IMR-90 (cell line): ENCODE measurements around the gene CEACAM20. TPM values are rescaled to one million over a fixed set of nuclear protein-coding genes. Genes with fewer than 3 reads are reported as not detected.

Source experiments
- ATAC-seq: fragments of 200-7000 bp; cut with Tn5 transposase; 2 replicates; pipeline ENCODE4 v1.9.1; 2020; ENCODE audit warnings: low read depth, mild to moderate bottlenecking, moderate library complexity
- BruUV-seq: library from RNA; stranded (reverse); fragments of 400-500 nt; replicated peaks from 2 replicates; lab custom pipeline; 2021; lab: Mats Ljungman, UMichigan
- CTCF ChIA-PET: fragments of 300-600 bp; formaldehyde crosslinking; extraction: SDS; loops from one replicate; lab custom pipeline; 2021; ENCODE audit warnings: antibody characterized with exemption; lab: Yijun Ruan, JAX
- POLR2A ChIA-PET: fragments of 300-600 bp; sonication (Branson Sonifier 250); formaldehyde crosslinking; loops from one replicate; lab custom pipeline; 2022; ENCODE audit warnings: antibody characterized with exemption; ENCODE audit not compliant: unreplicated experiment; lab: Charles Lee
- DNase-seq: peaks from one replicate; pipeline ENCODE4 v3.0.0; 2013
- H2AFZ ChIP-seq: replicated peaks from 2 replicates; pipeline ENCODE3; 2013; ENCODE audit warnings: low read length, mild to moderate bottlenecking; ENCODE audit not compliant: poor library complexity
- H2AK5ac ChIP-seq: 2 replicates; pipeline ENCODE4 v1.6.1; 2013; ENCODE audit warnings: low read depth, low read length, inconsistent platforms
- H2AK9ac ChIP-seq: replicated peaks from 2 replicates; pipeline ENCODE3; 2013; ENCODE audit warnings: mild to moderate bottlenecking, low read depth, low read length, moderate library complexity; ENCODE audit not compliant: poor library complexity
- H2BK120ac ChIP-seq: 2 replicates; pipeline ENCODE4 v1.6.1; 2013; ENCODE audit warnings: low read depth, low read length, inconsistent platforms
- H2BK15ac ChIP-seq: 3 replicates; pipeline ENCODE4 v1.6.1; 2013; ENCODE audit warnings: low read depth, low read length, inconsistent platforms
- H2BK20ac ChIP-seq: 2 replicates; pipeline ENCODE4 v1.6.1; 2013; ENCODE audit warnings: low read depth, mild to moderate bottlenecking, inconsistent platforms, low read length, moderate library complexity
- H2BK5ac ChIP-seq: 2 replicates; pipeline ENCODE4 v1.6.1; 2013; ENCODE audit warnings: mild to moderate bottlenecking, low read depth, low read length, inconsistent platforms; ENCODE audit not compliant: poor library complexity, severe bottlenecking
- H3K14ac ChIP-seq: replicated peaks from 2 replicates; pipeline ENCODE4 v1.6.1; 2013; ENCODE audit warnings: low read depth, low read length, inconsistent platforms
- H3K18ac ChIP-seq: 2 replicates; pipeline ENCODE4 v1.6.1; 2013; ENCODE audit warnings: low read depth, low read length, control low read depth
- H3K23ac ChIP-seq: 2 replicates; pipeline ENCODE4 v1.6.1; 2013; ENCODE audit warnings: low read depth, low read length, inconsistent platforms
- H3K27ac ChIP-seq: 2 replicates; pipeline ENCODE4 v1.5.1; 2013; ENCODE audit warnings: mild to moderate bottlenecking, control low read depth, low read length; ENCODE audit not compliant: insufficient read depth
- H3K27me3 ChIP-seq: 2 replicates; pipeline ENCODE4 v1.6.1; 2013; ENCODE audit warnings: low read length; ENCODE audit not compliant: control insufficient read depth, insufficient read depth
- H3K36me3 ChIP-seq: 2 replicates; pipeline ENCODE4 v1.6.1; 2013; ENCODE audit warnings: low read length, mixed read lengths; ENCODE audit not compliant: control insufficient read depth, insufficient read depth
- H3K4ac ChIP-seq: 2 replicates; pipeline ENCODE4 v1.6.1; 2013; ENCODE audit warnings: low read depth, low read length, inconsistent platforms
- H3K4me1 ChIP-seq: 2 replicates; pipeline ENCODE4 v1.6.1; 2013; ENCODE audit warnings: low read length, mixed read lengths; ENCODE audit not compliant: control insufficient read depth, insufficient read depth
- H3K4me2 ChIP-seq: 2 replicates; pipeline ENCODE4 v1.6.1; 2013; ENCODE audit warnings: low read depth, mild to moderate bottlenecking, control low read depth, low read length, moderate library complexity
- H3K4me3 ChIP-seq: 2 replicates; pipeline ENCODE4 v1.5.1; 2013; ENCODE audit warnings: low read depth, mild to moderate bottlenecking, control low read depth, low read length, moderate library complexity; ENCODE audit not compliant: insufficient read depth
- H3K56ac ChIP-seq: 2 replicates; pipeline ENCODE4 v1.6.1; 2013; ENCODE audit warnings: low read length, inconsistent platforms; ENCODE audit not compliant: insufficient read depth; ENCODE audit errors: extremely low read depth
- H3K79me1 ChIP-seq, 2 experiments: 2 replicates each; pipeline ENCODE4 v1.6.1; 2013; ENCODE audit warnings: low read length in 2 of 2, inconsistent platforms in 1 of 2, low read depth in 1 of 2
- H3K9ac ChIP-seq: 2 replicates; pipeline ENCODE4 v1.6.1; 2013; ENCODE audit warnings: low read depth, low read length, control low read depth
- H3K9me1 ChIP-seq: 2 replicates; pipeline ENCODE4 v1.6.1; 2013; ENCODE audit warnings: low read length, inconsistent platforms; ENCODE audit not compliant: insufficient read depth
- H3K9me3 ChIP-seq: 2 replicates; pipeline ENCODE4 v1.6.1; 2013; ENCODE audit warnings: low read length; ENCODE audit not compliant: control insufficient read depth, insufficient read depth
- H4K20me1 ChIP-seq: 2 replicates; pipeline ENCODE4 v1.6.1; 2013; ENCODE audit warnings: low read length, inconsistent platforms; ENCODE audit not compliant: insufficient read depth
- H4K5ac ChIP-seq: 2 replicates; pipeline ENCODE4 v1.6.1; 2013; ENCODE audit warnings: mild to moderate bottlenecking, low read depth, low read length, control low read depth
- H4K8ac ChIP-seq, 2 experiments: 2 replicates each; pipeline ENCODE4 v1.6.1; 2013; ENCODE audit warnings: low read depth in 2 of 2, low read length in 2 of 2, control low read depth in 1 of 2, inconsistent platforms in 1 of 2
- H4K91ac ChIP-seq: 2 replicates; pipeline ENCODE4 v1.6.1; 2013; ENCODE audit warnings: low read depth, low read length, inconsistent platforms; ENCODE audit not compliant: insufficient read depth
- CHD1 ChIP-seq: IDR thresholded peaks from 2 replicates; pipeline ENCODE4 v1.6.1; 2012; ENCODE audit warnings: low read depth, low read length, improper control_type of control experiment
- CTCF ChIP-seq: conservative IDR thresholded peaks from 2 replicates; pipeline ENCODE4 v1.5.1; 2012; ENCODE audit warnings: mild to moderate bottlenecking, low read depth, low read length, improper control_type of control experiment
- ELK1 ChIP-seq: fragments of 150-350 bp; IDR thresholded peaks from 2 replicates; pipeline ENCODE4 v1.6.1; 2016; ENCODE audit warnings: low read depth, mild to moderate bottlenecking, low read length, moderate library complexity, borderline replicate concordance
- MAFK ChIP-seq: IDR thresholded peaks from 2 replicates; pipeline ENCODE4 v1.6.1; 2012; ENCODE audit warnings: low read depth, low read length, improper control_type of control experiment
- MAZ ChIP-seq: IDR thresholded peaks from 2 replicates; pipeline ENCODE4 v1.6.1; 2012; ENCODE audit warnings: low read depth, mild to moderate bottlenecking, low read length, improper control_type of control experiment, moderate library complexity, borderline replicate concordance
- NFE2L2 ChIP-seq: fragments of 150-350 bp; IDR thresholded peaks from 2 replicates; pipeline ENCODE4 v1.6.1; 2016; ENCODE audit warnings: low read depth, mild to moderate bottlenecking, low read length
- RCOR1 ChIP-seq: IDR thresholded peaks from 2 replicates; pipeline ENCODE4 v1.6.1; 2012; ENCODE audit warnings: mild to moderate bottlenecking, low read length, improper control_type of control experiment; ENCODE audit not compliant: insufficient replicate concordance
- RFX5 ChIP-seq: IDR thresholded peaks from 2 replicates; pipeline ENCODE4 v1.8.0; 2012; ENCODE audit warnings: low read depth, mild to moderate bottlenecking, low read length, moderate library complexity
- SMC3 ChIP-seq: fragments of 150-350 bp; IDR thresholded peaks from 2 replicates; pipeline ENCODE4 v1.6.1; 2016; ENCODE audit warnings: low read depth, mild to moderate bottlenecking, antibody characterized with exemption, low read length, moderate library complexity
- USF2 ChIP-seq: fragments of 150-350 bp; IDR thresholded peaks from 2 replicates; pipeline ENCODE4 v1.6.1; 2017; ENCODE audit warnings: mild to moderate bottlenecking, antibody characterized with exemption, low read length, low read depth
- WGBS, 2 experiments: methylation state at CpG; one replicate each; pipeline versions ENCODE4 v1.1.5 to v1.1.7; 2013; ENCODE audit warnings: missing lambda C conversion rate in 2 of 2; ENCODE audit not compliant: insufficient read length in 1 of 2; ENCODE audit errors: extremely low coverage in 2 of 2; 5-methylcytosine and 5-hydroxymethylcytosine counted together
- dilution Hi-C: fragments of 300-500 bp; cut with HindIII; formaldehyde crosslinking; loops from one replicate; pipeline ENCODE4 v1.14.3; 2018; ENCODE audit warnings: low sequenced_read_pairs; ENCODE audit not compliant: unreplicated experiment
- in situ Hi-C: fragments of 300-500 bp; cut with MboI; formaldehyde crosslinking; loops from 3 replicates; pipeline ENCODE4 v1.14.3; 2019; ENCODE audit warnings: low sequenced_read_pairs, inconsistent platforms, mixed read lengths
- intact Hi-C: fragments of 100-400 bp; cut with micrococcal nuclease; formaldehyde crosslinking; loops from 2 replicates; pipeline ENCODE4 v1.10.0; 2022
- polyA plus RNA-seq, 3 experiments: library from polyadenylated mRNA; depleted of rRNA; stranded (reverse); fragments of >200 nt; gene quantifications; 2 replicates each; pipeline ENCODE4 v1.2.3, GENCODE V29; 2012; ENCODE audit warnings: low replicate concordance in 1 of 3
- total RNA-seq: library from RNA; depleted of rRNA; stranded (reverse); fragments of >200 nt; gene quantifications from 2 replicates; pipeline ENCODE4 v1.2.3, GENCODE V29; 2012

CEACAM20 gene
- total and polyA plus RNA-seq, 2 of the 4 experiments (the other 2 are of a cell fraction): not detected

GRCh38 chr19:44574186-44574950, 44.9 kb upstream of the CEACAM20 start (continued):
- no peak for TF ChIP-seq NFE2L2

GRCh38 chr19:44573627-44574026, 44.2 kb upstream of the CEACAM20 start:
- intact Hi-C loops: loop anchor here (5.0 to 10.0 kb wide), 3 partner anchors 189 to 381 kb away; partner anchors contain the start of genes CLPTM1 and NECTIN2
- Histone ChIP-seq H3K79me1 (no peaks in the 10 kb centered on the region), H3K4me3 (no peak overlapping the region), H3K9ac (no peak overlapping the region), H2BK120ac (no peak overlapping the region), H3K23ac (no peak overlapping the region), H2AFZ (no peak overlapping the region), H2BK5ac (no peak overlapping the region), H3K4me1 (peaks cover 3% of the 10 kb centered on the region; the same call in 1 of the 2 replicates), H3K4ac (no peak overlapping the region), H3K14ac (no peak overlapping the region), H3K18ac (no peak overlapping the region), H2BK15ac (no peak overlapping the region), H3K27ac (no peak overlapping the region), H4K8ac (no peak overlapping the region), H2AK5ac (no peak overlapping the region), H3K9me1 (no peaks in the 10 kb centered on the region; the same call in 1 of the 2 replicates), H3K56ac (no peak overlapping the region), H2AK9ac (no peak overlapping the region), H2BK20ac (no peak overlapping the region), H3K27me3 (peaks cover 1% of the 10 kb centered on the region; the same call in 1 of the 2 replicates), H3K9me3 (no peaks in the 10 kb centered on the region), H4K5ac (no peak overlapping the region), H4K20me1 (no peaks in the 10 kb centered on the region), H4K91ac (no peak overlapping the region), H3K36me3 (no peaks in the 10 kb centered on the region), H3K4me2 (no peak overlapping the region)
- dilution Hi-C loops: no loop called here
- ATAC-seq (no peak), DNase-seq (no peak)
- ChIA-PET POLR2A (no interaction called here), CTCF (no interaction called here)
- BruUV-seq: no TSS peak
- no CpG with 5 or more reads among the region's 4 CpGs for WGBS, 2 experiments
- in situ Hi-C loops: loop anchor here (5.0 to 25.0 kb wide), 3 partner anchors 84 to 269 kb away; partner anchors contain the start of gene CBLC
- TF ChIP-seq NFE2L2: no peak
- TF ChIP-seq MAZ: no peak
- TF ChIP-seq CTCF: no peak
- no peak for TF ChIP-seq MAFK
- TF ChIP-seq ELK1: no peak
- no peak for TF ChIP-seq RFX5
- no peak for TF ChIP-seq RCOR1
- no peak for TF ChIP-seq SMC3
- no peak for TF ChIP-seq USF2
- no peak for TF ChIP-seq CHD1
